ENCODE measurements around the gene MOB2.

Gene MOB2

DNA sequence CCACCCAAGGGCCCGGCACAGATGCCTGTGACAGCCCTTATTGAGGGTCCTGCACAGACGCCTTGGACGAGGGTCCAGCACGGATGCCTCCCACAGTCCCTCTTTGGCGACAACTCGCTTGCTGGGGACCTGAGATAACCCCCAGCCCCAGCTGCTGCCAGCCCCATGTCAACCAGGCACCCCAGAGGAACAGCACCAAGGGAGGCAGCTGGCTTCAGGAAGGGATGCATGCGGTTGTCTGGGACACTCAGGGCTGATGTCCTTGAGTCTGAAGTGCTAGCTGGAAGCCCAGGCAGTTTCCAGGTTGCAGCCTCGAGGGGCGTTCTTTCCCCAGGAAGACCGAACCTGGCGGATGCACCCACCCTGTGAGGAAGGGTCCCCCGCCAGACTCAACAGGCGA, 33.8 kb downstream of the MOB2 start:
- no peak for TF ChIP-seq CTCF (IDR thresholded peaks at IDR 0.05; ENCODE audit: low read depth, low read length)
- no peak overlapping the region for H3K4me3 ChIP-seq (replicated peaks in 1 of 2; ENCODE audit: low read depth in 2 of 2, low read length in 2 of 2)
- DNase-seq (ENCODE audit: low read depth in 2 of 2), result no peak

DNA sequence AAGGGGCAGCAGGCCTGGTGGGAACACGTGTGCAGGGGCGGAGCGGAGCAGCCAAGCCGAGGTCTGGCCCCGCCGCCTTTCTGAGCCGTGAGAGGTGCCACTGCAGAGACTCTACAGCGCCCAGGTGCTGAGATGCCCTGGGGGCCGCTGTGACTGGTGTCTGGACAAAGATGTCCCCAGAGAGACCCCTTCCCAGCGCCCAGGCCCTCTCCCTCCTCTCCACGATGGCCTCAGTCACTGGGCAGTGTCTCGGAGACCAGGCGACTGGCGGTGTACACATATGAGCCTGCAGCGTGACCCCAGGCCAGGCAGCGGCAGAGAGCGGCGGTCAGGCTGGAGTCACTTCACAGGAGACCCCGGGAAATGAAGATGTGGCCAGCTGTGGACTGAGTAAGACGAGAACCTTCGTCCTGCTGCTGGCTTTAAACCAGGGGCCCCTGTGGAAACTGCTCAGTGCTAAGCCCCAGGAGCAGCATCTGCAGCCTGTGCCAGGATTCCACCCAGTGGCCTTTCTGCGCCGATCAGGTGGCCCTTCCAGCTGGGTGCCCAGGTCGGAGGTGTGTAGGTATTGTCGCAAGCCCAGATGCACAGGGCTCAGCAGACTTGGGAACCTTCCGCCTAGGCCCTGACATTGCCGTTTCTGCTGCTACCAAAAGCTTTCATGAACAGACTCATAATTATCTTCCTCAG, 34.7 kb downstream of the MOB2 start:
- no peak for TF ChIP-seq CTCF (IDR thresholded peaks at IDR 0.05; ENCODE audit: low read depth, low read length)
- H3K4me3 ChIP-seq (replicated peaks in 1 of 2; ENCODE audit: low read depth in 2 of 2, low read length in 2 of 2), result no peak overlapping the region
- DNase-seq (ENCODE audit: low read depth in 2 of 2), result no peak

DNA sequence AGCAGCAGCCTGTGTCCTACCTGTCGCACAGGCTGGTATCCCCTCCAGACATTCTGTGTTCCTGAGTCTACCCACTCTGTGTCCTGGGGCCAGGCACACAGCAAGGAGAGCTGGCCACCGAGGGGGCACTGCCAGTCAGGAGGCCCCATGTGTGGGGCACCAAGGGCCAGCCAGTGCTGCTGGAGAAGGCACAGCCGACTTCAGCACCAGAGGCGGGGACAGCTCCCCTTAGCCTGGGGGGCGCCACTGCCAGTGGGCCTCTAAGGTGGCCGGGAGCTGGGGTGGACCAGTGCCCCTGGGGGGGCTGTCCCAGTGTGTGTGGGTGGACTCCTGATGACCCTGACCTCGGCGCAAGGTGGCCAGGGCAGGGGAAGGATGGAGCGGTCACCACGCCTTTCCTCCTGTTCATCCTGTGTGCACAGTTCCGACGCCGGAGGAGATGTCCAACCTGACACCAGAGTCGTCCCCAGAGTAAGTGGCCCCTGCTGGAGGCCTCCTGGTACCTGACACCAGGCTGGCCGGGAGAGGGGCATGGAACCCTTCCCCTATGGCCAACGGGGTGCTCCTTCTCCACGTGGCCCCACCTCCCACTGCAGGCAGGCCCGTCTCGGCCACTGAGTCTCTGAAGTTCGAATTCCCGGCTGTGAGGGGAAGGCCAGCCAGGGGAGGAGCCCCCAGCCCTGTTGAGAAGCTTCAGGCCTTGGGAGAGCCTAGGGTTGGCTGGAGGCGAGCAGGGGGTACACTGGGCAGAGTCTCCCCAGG, 35.4 kb downstream of the MOB2 start:
- no peak overlapping the region for H3K4me3 ChIP-seq (replicated peaks in 1 of 2; ENCODE audit: low read depth in 2 of 2, low read length in 2 of 2)
- no peak for DNase-seq (ENCODE audit: low read depth in 2 of 2)
- TF ChIP-seq CTCF (IDR thresholded peaks at IDR 0.05; ENCODE audit: low read depth, low read length), result no peak

DNA sequence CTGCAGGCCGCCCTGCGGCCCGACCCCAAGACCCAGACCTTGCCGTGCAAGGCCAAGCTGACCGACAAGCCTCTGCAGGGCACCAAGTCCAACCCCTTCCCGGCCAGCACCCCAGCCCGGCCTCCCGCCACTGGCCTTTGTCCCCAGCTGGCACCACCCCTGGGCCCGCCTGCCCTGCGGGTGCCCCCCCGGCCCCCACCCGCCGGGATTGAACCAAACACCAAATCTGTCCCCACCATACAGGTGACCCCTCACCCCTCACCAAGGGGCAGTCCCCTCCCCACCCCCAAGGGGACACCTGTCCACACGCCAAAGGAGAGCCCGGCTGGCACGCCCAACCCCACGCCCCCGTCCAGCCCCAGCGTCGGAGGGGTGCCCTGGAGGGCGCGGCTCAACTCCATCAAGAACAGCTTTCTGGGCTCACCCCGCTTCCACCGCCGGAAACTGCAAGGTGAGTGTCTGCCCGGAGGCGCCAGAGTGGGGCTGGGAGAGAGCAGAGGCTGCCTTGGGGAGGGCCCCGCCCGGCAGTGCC, 36.2 kb downstream of the MOB2 start:
- no peak for TF ChIP-seq CTCF (IDR thresholded peaks at IDR 0.05; ENCODE audit: low read depth, low read length)
- no peak for DNase-seq (ENCODE audit: low read depth in 2 of 2)
- no peak overlapping the region for H3K4me3 ChIP-seq (replicated peaks in 1 of 2; ENCODE audit: low read depth in 2 of 2, low read length in 2 of 2)

GRCh38 chr11:1449490-1450243, 36.9 kb downstream of the MOB2 start:
- H3K4me3 ChIP-seq (replicated peaks in 1 of 2; ENCODE audit: low read depth in 2 of 2, low read length in 2 of 2), result no peak overlapping the region
- no peak for DNase-seq (ENCODE audit: low read depth in 2 of 2)
- no peak for TF ChIP-seq CTCF (IDR thresholded peaks at IDR 0.05; ENCODE audit: low read depth, low read length)

DNA sequence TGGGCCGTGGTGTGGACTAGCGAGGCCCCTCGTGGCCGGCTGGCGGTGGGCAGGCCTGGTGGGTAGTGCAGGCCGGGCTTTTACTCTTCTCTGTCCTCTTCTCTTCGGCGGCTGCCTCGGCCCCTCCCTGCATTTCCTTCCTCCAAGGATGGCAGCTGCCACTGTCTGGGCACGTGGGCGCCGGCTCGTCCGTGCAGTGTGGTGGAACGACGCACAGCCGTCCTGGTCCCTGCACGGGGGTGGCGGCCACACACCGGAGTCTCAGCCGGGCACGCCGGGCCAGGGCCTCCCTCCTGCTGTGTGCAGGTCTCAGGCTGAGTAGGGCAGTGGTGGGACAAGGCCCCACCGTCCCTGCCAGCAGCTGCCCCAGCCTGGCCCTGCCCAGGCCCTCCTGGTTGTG, 37.7 kb downstream of the MOB2 start:
- H3K4me3 ChIP-seq (replicated peaks in 1 of 2; ENCODE audit: low read depth in 2 of 2, low read length in 2 of 2), result no peak overlapping the region
- DNase-seq (ENCODE audit: low read depth in 2 of 2), result no peak
- no peak for TF ChIP-seq CTCF (IDR thresholded peaks at IDR 0.05; ENCODE audit: low read depth, low read length)

All from cardiac fibroblast (primary cell).